ENCODE measurements around the gene KCNC2. TPM values are rescaled to one million over a fixed set of nuclear protein-coding genes. Genes with fewer than 3 reads are reported as not detected.

Gene KCNC2
- total RNA-seq, 8 experiments from 2014 or later: 0.63 to 4.6 (median 1.1) TPM; not detected in 3

DNA sequence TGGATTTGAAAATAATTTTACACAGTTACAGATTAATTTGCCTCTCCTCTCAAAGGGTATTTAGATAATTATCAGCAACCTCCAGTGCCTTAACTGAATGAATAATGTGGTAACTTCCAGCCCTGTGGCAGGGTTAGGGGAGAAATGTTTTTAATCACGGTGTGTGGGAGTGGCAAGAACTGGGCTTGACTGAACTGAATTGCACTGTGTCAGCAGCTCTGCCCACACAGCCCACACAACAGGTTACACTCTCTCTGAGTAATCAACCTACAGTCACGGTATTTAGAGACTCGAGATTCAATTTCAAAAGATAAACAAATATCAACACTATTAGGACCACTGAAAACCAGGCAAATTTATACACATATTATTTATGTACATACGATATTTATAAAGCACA lies 198.5 kb downstream of the KCNC2 start:
- Histone ChIP-seq H3K4me1 (replicated peaks in 1 of 2) (no peaks in the 10 kb centered on the region), H3K27ac (no peak overlapping the region), H3K4me3 (no peak overlapping the region)
- peak; percentile 14 to 78 (median 58) for ATAC-seq (replicated peaks in 6 of 8)
- in situ Hi-C loops (cut with MboI; ENCODE audit: low pct_unique_long_range_greater_than_20kb in 2 of 9, low sequenced_read_pairs in 9 of 9, unreplicated experiment in 9 of 9): no loop called here
- 6 to 100% (median 83%) methylated on average over 1 to 3 of the region's 4 CpGs; no CpG with 5 or more reads in 2 of the 10 experiments for WGBS, 10 experiments

DNA sequence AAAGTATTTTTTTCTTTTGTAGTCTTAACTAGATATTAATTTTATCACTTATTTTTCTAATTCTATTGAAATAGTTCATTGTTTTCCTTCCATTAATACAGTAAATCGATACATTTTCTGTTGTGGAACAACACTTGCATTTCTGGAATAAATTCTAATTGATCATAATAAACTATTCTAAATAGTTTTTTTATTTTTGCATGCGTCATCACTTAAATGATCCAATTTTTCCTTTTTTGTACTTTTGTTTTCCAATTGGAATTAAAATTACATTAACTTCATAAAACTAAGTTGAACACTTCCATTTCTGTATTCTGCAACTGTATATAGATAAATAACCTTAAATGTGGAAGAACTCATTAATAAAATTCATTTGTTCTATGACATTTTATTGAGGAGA lies 202.5 kb downstream of the KCNC2 start:
- in situ Hi-C loops (cut with MboI; ENCODE audit: low pct_unique_long_range_greater_than_20kb in 2 of 9, low sequenced_read_pairs in 9 of 9, unreplicated experiment in 9 of 9): no loop called here
- no peak for ATAC-seq (replicated peaks in 6 of 8)
- 19 to 87% (median 63%) methylated on average over 2 of the region's 2 CpGs for WGBS, 10 experiments

DNA sequence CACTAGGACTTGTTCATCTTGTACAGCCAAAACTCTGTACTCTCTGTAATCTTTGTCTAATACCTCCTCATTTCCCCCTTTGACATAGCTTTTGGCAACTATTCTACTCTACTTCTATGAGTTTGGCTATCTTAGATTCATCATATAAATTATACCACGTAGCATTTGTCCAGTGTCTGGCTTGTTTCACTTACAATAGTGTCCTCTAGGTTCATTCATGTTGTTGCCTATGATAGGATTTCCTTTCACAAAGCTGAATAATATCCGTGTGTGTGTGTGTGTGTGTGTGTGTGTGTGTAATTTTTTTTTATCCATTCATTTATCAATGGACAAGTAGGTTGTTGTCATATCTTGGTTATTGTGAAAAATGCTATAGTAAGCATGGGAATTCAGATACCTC lies 209.5 kb downstream of the KCNC2 start:
- WGBS, 10 experiments: 0 to 86% (median 79%) methylated on average over 1 to 2 of the region's 2 CpGs; no CpG with 5 or more reads in 5 of the 10 experiments
- in situ Hi-C loops (cut with MboI; ENCODE audit: low pct_unique_long_range_greater_than_20kb in 2 of 9, low sequenced_read_pairs in 9 of 9, unreplicated experiment in 9 of 9): no loop called here
- no peak overlapping the region for H3K4me3 ChIP-seq
- no peak for ATAC-seq (replicated peaks in 6 of 8)
- H3K27ac ChIP-seq: no peak overlapping the region
- H3K4me1 ChIP-seq (replicated peaks in 1 of 2): no peaks in the 10 kb centered on the region

More for the DNA sequence above, 202.5 kb downstream of the KCNC2 start:
- no peak overlapping the region for H3K27ac ChIP-seq
- no peaks in the 10 kb centered on the region for H3K4me1 ChIP-seq (replicated peaks in 1 of 2)
- no peak overlapping the region for H3K4me3 ChIP-seq

DNA sequence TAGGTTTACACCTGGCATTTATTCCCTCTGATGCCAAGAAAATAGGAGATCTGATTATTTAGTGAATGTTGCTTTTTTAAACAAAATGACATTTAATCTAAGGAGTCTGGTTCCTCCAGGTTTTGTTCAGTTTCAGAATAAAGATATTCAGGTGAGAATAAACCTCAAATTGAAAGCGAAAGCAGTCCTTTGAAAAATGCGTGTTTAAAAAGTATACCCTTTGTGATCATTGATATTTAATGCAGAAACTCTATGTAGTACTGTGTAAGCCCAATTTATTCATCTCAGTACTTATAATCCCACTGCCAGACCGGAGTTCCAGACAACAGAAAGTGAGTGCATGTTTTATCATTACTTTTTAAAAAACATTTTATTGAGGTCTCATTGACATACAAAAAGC lies 210.2 kb downstream of the KCNC2 start:
- 4 to 100% (median 78%) methylated on average over 1 to 3 of the region's 3 CpGs; no CpG with 5 or more reads in 1 of the 10 experiments for WGBS, 10 experiments
- in situ Hi-C loops (cut with MboI; ENCODE audit: low pct_unique_long_range_greater_than_20kb in 2 of 9, low sequenced_read_pairs in 9 of 9, unreplicated experiment in 9 of 9): no loop called here
- no peak for ATAC-seq (replicated peaks in 6 of 8)

More for the DNA sequence above, 210.2 kb downstream of the KCNC2 start:
- H3K4me3 ChIP-seq: no peak overlapping the region
- no peaks in the 10 kb centered on the region for H3K4me1 ChIP-seq (replicated peaks in 1 of 2)
- no peak overlapping the region for H3K27ac ChIP-seq

Other genes starting within 250 kb of the KCNC2 start
- gene CAPS2, start 120.5 kb upstream of the KCNC2 start, total RNA-seq: 10 to 100 TPM in 1 of 8 experiments, 1 to 10 TPM in 3, under 1 TPM in 4; 0.41 to 16.0 (median 3.0) TPM
- gene GLIPR1L1, start 124.8 kb upstream of the KCNC2 start, total RNA-seq: 1 to 10 TPM in 1 of 8 experiments, under 1 TPM in 2, not detected in 5; 0.43 to 1.4 (median 0.81) TPM
- 1 to 10 TPM in 2 of 8 experiments, under 1 TPM in 4, not detected in 2; 0.08 to 3.1 (median 0.38) TPM for gene GLIPR1L2, start 181.2 kb upstream of the KCNC2 start, total RNA-seq

Measured in motor neuron (in vitro differentiated cells).